Colonic mucosa (tissue), 4 donors: ENCODE data around the gene PLAU. TPM values are rescaled to one million over a fixed set of nuclear protein-coding genes. Genes with fewer than 3 reads are reported as not detected.

Experiments used
- DNase-seq: peaks from one replicate; pipeline ENCODE4 v3.0.0-alpha.2; 2020
- H3K27ac ChIP-seq: fragments of 200-600 bp; one replicate; pipeline ENCODE4 v1.8.0; 2021
- H3K27me3 ChIP-seq: fragments of 200-600 bp; one replicate; pipeline ENCODE4 v1.8.0; 2021
- H3K36me3 ChIP-seq: fragments of 200-600 bp; one replicate; pipeline ENCODE4 v1.8.0; 2021
- H3K4me1 ChIP-seq: fragments of 200-600 bp; one replicate; pipeline ENCODE4 v1.8.0; 2021; ENCODE audit warnings: mild to moderate bottlenecking
- H3K4me3 ChIP-seq: fragments of 200-600 bp; one replicate; pipeline ENCODE4 v1.8.0; 2021
- H3K9ac ChIP-seq, 2 donors: one replicate each; pipeline ENCODE4 v1.7.0; 2013; ENCODE audit warnings: control low read depth in 2 of 2, low read depth in 2 of 2, low read length in 2 of 2
- H3K9me3 ChIP-seq: fragments of 200-600 bp; one replicate; pipeline ENCODE4 v1.8.0; 2021
- CTCF ChIP-seq: fragments of 200-600 bp; IDR thresholded peaks from one replicate; pipeline ENCODE4 v1.8.0; 2022; ENCODE audit warnings: antibody characterized with exemption, mild to moderate bottlenecking
- intact Hi-C: fragments of 100-400 bp; cut with DNase I; formaldehyde crosslinking; loops from one replicate; pipeline ENCODE4 v1.14.1; 2022
- total RNA-seq, 2 donors: library from RNA; stranded (reverse); fragmentation: NEBNext Ultra II Directional in 1 of 2; extraction: Animal tissue kit (Norgen Biotek cat#: 25700) in 1 of 2; gene quantifications; one replicate each; pipeline ENCODE4 v1.2.1, GENCODE V29; 2021
- donor health status: healthy.
- donor health status: DM: no; HTN: no; CAD: no.
- donor health status: DM: no; HTN: no; CAD: no.

PLAU gene
- total RNA-seq, 2 donors from 2014 or later, result 4.0 to 11.4 TPM

- Histone ChIP-seq H3K4me1 (no peaks in the 10 kb centered on the region), H3K27ac (no peak overlapping the region), H3K9ac (no peak overlapping the region), H3K27me3 (no peaks in the 10 kb centered on the region), H3K4me3 (no peak overlapping the region), H3K9me3 (no peaks in the 10 kb centered on the region), H3K36me3 (no peaks in the 10 kb centered on the region)
- no peak for DNase-seq
- intact Hi-C loops, result loop anchor here (10.0 kb wide), 1 partner anchor 134 kb away; no protein-coding TSS in a partner anchor
- no peak for TF ChIP-seq CTCF
Observed at GRCh38 chr10:73950155-73950948, 39.4 kb downstream of the PLAU start.

- H3K9ac ChIP-seq, result no peak overlapping the region
- H3K4me3 ChIP-seq, result no peak overlapping the region
- H3K4me1 ChIP-seq, result no peaks in the 10 kb centered on the region
- no peaks in the 10 kb centered on the region for H3K27me3 ChIP-seq
- H3K9me3 ChIP-seq, result no peaks in the 10 kb centered on the region
- no peaks in the 10 kb centered on the region for H3K36me3 ChIP-seq
- no peak overlapping the region for H3K27ac ChIP-seq
- no peak for TF ChIP-seq CTCF
- DNase-seq, result no peak
- intact Hi-C loops, result loop anchor here (10.0 kb wide), 1 partner anchor 131 kb away; no protein-coding TSS in a partner anchor
Observed at GRCh38 chr10:73953665-73954064, 42.7 kb downstream of the PLAU start.

- Histone ChIP-seq H3K27me3 (no peaks in the 10 kb centered on the region), H3K4me1 (no peaks in the 10 kb centered on the region), H3K9ac (no peak overlapping the region), H3K9me3 (no peaks in the 10 kb centered on the region), H3K36me3 (no peaks in the 10 kb centered on the region), H3K4me3 (no peak overlapping the region), H3K27ac (no peak overlapping the region)
- no peak for DNase-seq
- intact Hi-C loops, result loop anchor here (10.0 kb wide), 1 partner anchor 130 kb away; no protein-coding TSS in a partner anchor
- TF ChIP-seq CTCF, result no peak
Observed at GRCh38 chr10:73954737-73955136, 43.8 kb downstream of the PLAU start.

- intact Hi-C loops, result loop anchor here (10.0 kb wide), 1 partner anchor 129 kb away; no protein-coding TSS in a partner anchor
- Histone ChIP-seq H3K27ac (no peak overlapping the region), H3K4me1 (no peaks in the 10 kb centered on the region), H3K9ac (no peak overlapping the region), H3K9me3 (no peaks in the 10 kb centered on the region), H3K4me3 (no peak overlapping the region), H3K36me3 (no peaks in the 10 kb centered on the region), H3K27me3 (no peaks in the 10 kb centered on the region)
- no peak for DNase-seq
- no peak for TF ChIP-seq CTCF
Observed at GRCh38 chr10:73955719-73956118, 44.8 kb downstream of the PLAU start.

- H3K4me3 ChIP-seq, result no peak overlapping the region
- H3K36me3 ChIP-seq, result no peaks in the 10 kb centered on the region
- no peaks in the 10 kb centered on the region for H3K27me3 ChIP-seq
- peak; percentile 24 for DNase-seq
- H3K4me1 ChIP-seq, result no peaks in the 10 kb centered on the region
- intact Hi-C loops, result loop anchor here (10.0 kb wide), 1 partner anchor 128 kb away; no protein-coding TSS in a partner anchor
- no peaks in the 10 kb centered on the region for H3K9me3 ChIP-seq
- peak overlapping the region; percentile 61 for H3K27ac ChIP-seq
- TF ChIP-seq CTCF, result no peak
- peak overlapping the region in 1 of 2 donors; percentile 31 for H3K9ac ChIP-seq
Observed at GRCh38 chr10:73956476-73957359, 45.8 kb downstream of the PLAU start.
